Stomach (tissue), 9 donors: ENCODE results near the gene RAD21L1. TPM values are rescaled to one million over a fixed set of nuclear protein-coding genes. Genes with fewer than 3 reads are reported as not detected.

Experiments
- DNase-seq, 2 donors: peaks; one replicate each; pipeline versions ENCODE4 v3.0.0 to v3.0.0-alpha.2; 2013 to 2019
- H3K27ac ChIP-seq, 5 donors: fragments of 200-600 bp in 4 of 5; sonication (generic) in 4 of 5; one replicate each; pipeline ENCODE4 v1.5.1; 2013 to 2019; ENCODE audit warnings: mild to moderate bottlenecking in 1 of 5, moderate library complexity in 1 of 5
- H3K27me3 ChIP-seq, 3 donors: fragments of 200-600 bp; sonication (generic); one replicate each; pipeline ENCODE4 v1.5.1; 2017 to 2019; ENCODE audit warnings: mixed run types in 1 of 3
- H3K36me3 ChIP-seq, 4 donors: fragments of 200-600 bp; sonication (generic); 1 replicate in 3 of 4; 2 replicates in 1 of 4; pipeline ENCODE4 v1.5.1; 2016 to 2019
- H3K4me1 ChIP-seq, 4 donors: fragments of 200-600 bp; sonication (generic); one replicate each; pipeline ENCODE4 v1.5.1; 2016 to 2019
- H3K4me3 ChIP-seq, 4 donors: fragments of 200-600 bp; sonication (generic) in 3 of 4; one replicate each; pipeline ENCODE4 v1.5.1; 2016 to 2019; ENCODE audit warnings: mild to moderate bottlenecking in 1 of 4
- H3K9me3 ChIP-seq, 4 donors: fragments of 200-600 bp; sonication (generic); one replicate each; pipeline ENCODE4 v1.5.1; 2016 to 2019
- CTCF ChIP-seq, 7 experiments: fragments of 450-650 bp in 4 of 7; fragments of 200-600 bp in 3 of 7; sonication (generic) in 3 of 7; IDR thresholded peaks; one replicate each; pipeline ENCODE4 v1.5.1; 2016 to 2019; ENCODE audit warnings: antibody characterized with exemption in 7 of 7, control low read depth in 2 of 7, mild to moderate bottlenecking in 1 of 7
- EP300 ChIP-seq: sonication (generic); formaldehyde crosslinking; IDR thresholded peaks from one replicate; pipeline ENCODE4 v1.6.1; 2017; ENCODE audit warnings: antibody characterized with exemption
- POLR2A ChIP-seq, 4 donors: fragments of 450-650 bp; IDR thresholded peaks; one replicate each; pipeline ENCODE4 v1.6.1; 2016; ENCODE audit warnings: antibody characterized with exemption in 4 of 4, control low read depth in 2 of 4, mild to moderate bottlenecking in 1 of 4, moderate library complexity in 1 of 4
- POLR2AphosphoS5 ChIP-seq, 3 donors: sonication (generic); formaldehyde crosslinking; IDR thresholded peaks; one replicate each; pipeline ENCODE4 v1.6.1; 2016; ENCODE audit warnings: antibody characterized with exemption in 3 of 3
- WGBS, 5 donors: extraction: QIAGEN DNeasy Blood & Tissue Kit in 3 of 5; methylation state at CpG; one replicate each; pipeline versions ENCODE4 v1.1.5 to v1.1.7; 2013 to 2018; 5-methylcytosine and 5-hydroxymethylcytosine counted together
- intact Hi-C: fragments of 100-400 bp; cut with DNase I; formaldehyde crosslinking; loops from one replicate; pipeline ENCODE4 v1.15.1; 2023; ENCODE audit warnings: low total_unique reads
- polyA plus RNA-seq, 3 donors: library from polyadenylated mRNA; stranded (reverse); fragments of 200-250 nt; gene quantifications; one replicate each; pipeline ENCODE4 v1.2.3, GENCODE V29; 2013
- total RNA-seq, 5 donors: library from RNA; depleted of rRNA; stranded (reverse); fragments of >200 nt; gene quantifications; one replicate each; pipeline versions ENCODE4 v1.1.0 to v1.2.3, GENCODE V29; 2014 to 2016
- donor health status: healthy with polysubstance abuse.
- donor health status: Bipolar disorder and iron deficiency.
- donor health status: healthy.

The RAD21L1 gene
- total and polyA plus RNA-seq, 8 donors = not detected

- DNase-seq = no peak
- H3K4me1 ChIP-seq = peaks cover 0 to 14% (median 0%) of the 10 kb centered on the region in 4 donors
- TF ChIP-seq POLR2A (IDR thresholded peaks at IDR 0.05) = no peak
- no peak for TF ChIP-seq POLR2AphosphoS5 (IDR thresholded peaks at IDR 0.05)
- TF ChIP-seq EP300 = no peak
- TF ChIP-seq CTCF (IDR thresholded peaks at IDR 0.05) = peak in 1 of 7 experiments; percentile 6
- peaks cover 0 to 69% (median 45%) of the 10 kb centered on the region in 4 donors for H3K36me3 ChIP-seq
- no peak overlapping the region for H3K4me3 ChIP-seq
- WGBS, 5 donors = 70 to 75% (median 72%) methylated on average over 9 of the region's 9 CpGs
- no peaks in the 10 kb centered on the region for H3K9me3 ChIP-seq
- H3K27ac ChIP-seq = no peak overlapping the region
- H3K27me3 ChIP-seq = no peaks in the 10 kb centered on the region
- intact Hi-C loops = no loop called here
Observed at GRCh38 chr20:1299522-1299921, 73.7 kb downstream of the RAD21L1 start.

GRCh38 chr20:1300083-1300840 is 74.4 kb downstream of the RAD21L1 start:
- no peak for TF ChIP-seq CTCF (IDR thresholded peaks at IDR 0.05)
- Histone ChIP-seq H3K9me3 (no peaks in the 10 kb centered on the region), H3K4me3 (no peak overlapping the region), H3K36me3 (peaks cover 0 to 77% (median 53%) of the 10 kb centered on the region in 4 donors), H3K27me3 (no peaks in the 10 kb centered on the region), H3K27ac (peak overlapping the region in 1 of 5 donors; percentile 23), H3K4me1 (peaks cover 0 to 14% (median 0%) of the 10 kb centered on the region in 4 donors)
- WGBS, 5 donors = 89 to 96% (median 94%) methylated on average over 16 to 18 of the region's 18 CpGs
- intact Hi-C loops = no loop called here
- DNase-seq = no peak

GRCh38 chr20:1301031-1301529 is 75.2 kb downstream of the RAD21L1 start:
- peak in 1 of 2 donors; percentile 30 for DNase-seq
- WGBS, 5 donors = 59 to 72% (median 69%) methylated on average over 9 of the region's 9 CpGs
- peaks cover 0 to 78% (median 60%) of the 10 kb centered on the region in 4 donors for H3K36me3 ChIP-seq
- intact Hi-C loops = no loop called here
- H3K4me1 ChIP-seq = peaks cover 0 to 14% (median 0%) of the 10 kb centered on the region in 4 donors
- TF ChIP-seq POLR2A (IDR thresholded peaks at IDR 0.05) = no peak
- TF ChIP-seq CTCF (IDR thresholded peaks at IDR 0.05) = no peak
- no peak for TF ChIP-seq POLR2AphosphoS5 (IDR thresholded peaks at IDR 0.05)
- TF ChIP-seq EP300 = no peak
- H3K4me3 ChIP-seq = no peak overlapping the region
- H3K9me3 ChIP-seq = no peaks in the 10 kb centered on the region
- H3K27ac ChIP-seq = peak overlapping the region in 1 of 5 donors; percentile 23
- no peaks in the 10 kb centered on the region for H3K27me3 ChIP-seq

- 75 to 89% (median 85%) methylated on average over 12 of the region's 12 CpGs for WGBS, 5 donors
- intact Hi-C loops = no loop called here
- TF ChIP-seq CTCF (IDR thresholded peaks at IDR 0.05) = no peak
- no peak for TF ChIP-seq POLR2AphosphoS5 (IDR thresholded peaks at IDR 0.05)
- no peak for TF ChIP-seq POLR2A (IDR thresholded peaks at IDR 0.05)
- no peak for TF ChIP-seq EP300
- Histone ChIP-seq H3K4me1 (peaks cover 0 to 14% (median 0%) of the 10 kb centered on the region in 4 donors), H3K36me3 (peaks cover 0 to 77% (median 64%) of the 10 kb centered on the region in 4 donors), H3K27me3 (no peaks in the 10 kb centered on the region), H3K27ac (no peak overlapping the region), H3K9me3 (no peaks in the 10 kb centered on the region), H3K4me3 (no peak overlapping the region)
- no peak for DNase-seq
Observed at GRCh38 chr20:1302685-1303541, 77.1 kb downstream of the RAD21L1 start.
